H1 (cell line): ENCODE measurements around the gene GRM4.

Experiments used
- CBX5 ChIP-seq: fragments of 300-800, 300-1000 bp; sonication (generic); IDR thresholded peaks from 2 replicates; pipeline ENCODE4 v1.7.1; 2016; ENCODE audit warnings: antibody characterized with exemption, low read length, low read depth
- POLR2AphosphoS5 ChIP-seq: IDR thresholded peaks from 2 replicates; pipeline ENCODE4 v1.6.1; 2011; ENCODE audit warnings: low read depth, low read length
- TF ChIP-seq, protein P1 (sequence below), 3 experiments: IDR thresholded peaks; 1 replicate in 2 of 3; 2 replicates in 1 of 3; pipeline versions ENCODE4 v1.5.1 to v1.6.1; 2011; ENCODE audit warnings: low read length in 3 of 3, mild to moderate bottlenecking in 3 of 3, inconsistent platforms in 2 of 3, low read depth in 1 of 3, moderate library complexity in 1 of 3; ENCODE audit not compliant: insufficient read depth in 1 of 3; ENCODE audit errors: control extremely low read depth in 1 of 3

DNA sequence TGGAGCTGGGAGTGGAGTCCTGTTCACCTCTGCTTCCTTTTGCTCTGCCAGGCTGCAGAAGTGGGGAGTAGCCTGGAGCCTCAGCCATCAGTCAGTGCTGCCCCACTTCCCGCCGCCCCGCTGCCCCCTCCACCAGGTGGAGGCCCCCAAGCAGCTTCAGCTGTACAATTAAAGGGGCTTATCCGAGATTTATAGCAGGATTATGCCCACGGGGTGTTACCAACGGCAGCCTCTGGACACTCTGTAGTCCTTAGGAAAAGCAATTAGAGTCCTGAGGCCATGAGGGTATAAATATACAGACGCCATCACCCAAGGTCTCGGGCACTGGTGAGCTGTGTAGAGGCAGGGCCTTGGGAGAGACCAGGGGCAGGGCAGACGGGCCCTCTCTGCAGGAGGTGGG, 55.4 kb downstream of the GRM4 start:
- TF ChIP-seq CBX5 (no peak), POLR2AphosphoS5 (no peak)
- TF ChIP-seq, protein P1, sequence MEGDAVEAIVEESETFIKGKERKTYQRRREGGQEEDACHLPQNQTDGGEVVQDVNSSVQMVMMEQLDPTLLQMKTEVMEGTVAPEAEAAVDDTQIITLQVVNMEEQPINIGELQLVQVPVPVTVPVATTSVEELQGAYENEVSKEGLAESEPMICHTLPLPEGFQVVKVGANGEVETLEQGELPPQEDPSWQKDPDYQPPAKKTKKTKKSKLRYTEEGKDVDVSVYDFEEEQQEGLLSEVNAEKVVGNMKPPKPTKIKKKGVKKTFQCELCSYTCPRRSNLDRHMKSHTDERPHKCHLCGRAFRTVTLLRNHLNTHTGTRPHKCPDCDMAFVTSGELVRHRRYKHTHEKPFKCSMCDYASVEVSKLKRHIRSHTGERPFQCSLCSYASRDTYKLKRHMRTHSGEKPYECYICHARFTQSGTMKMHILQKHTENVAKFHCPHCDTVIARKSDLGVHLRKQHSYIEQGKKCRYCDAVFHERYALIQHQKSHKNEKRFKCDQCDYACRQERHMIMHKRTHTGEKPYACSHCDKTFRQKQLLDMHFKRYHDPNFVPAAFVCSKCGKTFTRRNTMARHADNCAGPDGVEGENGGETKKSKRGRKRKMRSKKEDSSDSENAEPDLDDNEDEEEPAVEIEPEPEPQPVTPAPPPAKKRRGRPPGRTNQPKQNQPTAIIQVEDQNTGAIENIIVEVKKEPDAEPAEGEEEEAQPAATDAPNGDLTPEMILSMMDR (IDR thresholded peaks at IDR 0.05; ENCODE audit: control extremely low read depth in 1 of 3, insufficient read depth in 1 of 3, low read depth in 1 of 3, low read length in 3 of 3) = no peak
